Kidney (tissue), 14 donors: Measurements from ENCODE around the gene HBA1. TPM values are rescaled to one million over a fixed set of nuclear protein-coding genes. Genes with fewer than 3 reads are reported as not detected.

Experiments used
- DNase-seq, 5 donors: peaks; one replicate each; pipeline ENCODE4 v3.0.0-alpha.2; 2013 to 2020
- FAIRE-seq: peaks from 2 replicates; lab custom pipeline; 2012; peaks lifted over from hg19 to GRCh38; lab: Jason Lieb, UNC
- H3K27ac ChIP-seq, 2 donors: one replicate each; pipeline ENCODE4 v1.7.0; 2013; ENCODE audit warnings: low read depth in 2 of 2, low read length in 2 of 2, inconsistent platforms in 1 of 2
- H3K27me3 ChIP-seq: one replicate; pipeline ENCODE4 v1.7.1; 2013; ENCODE audit warnings: low read length, inconsistent platforms; ENCODE audit not compliant: control insufficient read depth, insufficient read depth
- H3K36me3 ChIP-seq, 3 donors: one replicate each; pipeline versions ENCODE4 v1.7.0 to v1.7.1; 2013; ENCODE audit warnings: low read length in 3 of 3, control low read depth in 1 of 3, inconsistent platforms in 1 of 3; ENCODE audit not compliant: insufficient read depth in 3 of 3, control insufficient read depth in 2 of 3
- H3K4me1 ChIP-seq, 3 donors: one replicate each; pipeline versions ENCODE4 v1.7.0 to v1.7.1; 2013; ENCODE audit warnings: low read length in 3 of 3, inconsistent platforms in 1 of 3, low read depth in 1 of 3; ENCODE audit not compliant: control insufficient read depth in 2 of 3, insufficient read depth in 2 of 3
- H3K4me3 ChIP-seq, 3 donors: one replicate each; pipeline versions ENCODE4 v1.7.0 to v1.8.1; 2013; ENCODE audit warnings: low read length in 3 of 3, control low read depth in 1 of 3, inconsistent platforms in 1 of 3
- H3K9ac ChIP-seq, 3 donors: one replicate each; pipeline versions ENCODE4 v1.7.0 to v1.7.1; 2013; ENCODE audit warnings: low read length in 3 of 3, control low read depth in 1 of 3, inconsistent platforms in 1 of 3
- H3K9me3 ChIP-seq, 3 donors: one replicate each; pipeline versions ENCODE4 v1.7.0 to v1.7.1; 2013; ENCODE audit warnings: low read length in 3 of 3, control low read depth in 1 of 3, inconsistent platforms in 1 of 3; ENCODE audit not compliant: control insufficient read depth in 2 of 3, insufficient read depth in 1 of 3
- intact Hi-C: fragments of 100-400 bp; cut with DNase I; formaldehyde crosslinking; loops from one replicate; pipeline ENCODE4 v1.11.1; 2022
- polyA plus RNA-seq: library from polyadenylated mRNA; stranded (reverse); fragments of 350-450 nt; fragmentation: Illumina TruSeq; extraction: RNeasy Lipid Tissue Mini Kit (QIAGEN cat#74804); gene quantifications from one replicate; pipeline ENCODE4 v1.2.3, GENCODE V29; 2014; ENCODE audit warnings: low read depth, low replicate concordance; ENCODE audit not compliant: insufficient read depth
- total RNA-seq: library from RNA; stranded (reverse); fragmentation: NEBNext Ultra II Directional; extraction: Animal tissue kit (Norgen Biotek cat#: 25700); gene quantifications from one replicate; pipeline ENCODE4 v1.2.1, GENCODE V29; 2021
- TF ChIP-seq, protein P1 (sequence below): IDR thresholded peaks from 3 replicates; pipeline ENCODE4 v1.5.1; 2012; ENCODE audit warnings: mild to moderate bottlenecking, moderate library complexity, borderline replicate concordance; ENCODE audit not compliant: insufficient read depth; ENCODE audit errors: extremely low read depth
- donor health status: control.
- donor health status: control.
- donor health status: control.
- donor health status: control.
- donor health status: control.
- donor health status: DM: yes; HTN: yes; CAD: no.
- donor health status: Normal renal cell carcinoma (clear cell type).

The HBA1 gene
- total and polyA plus RNA-seq, 2 donors from 2014 or later = 2.6 to 41.1 TPM

- peaks cover 0 to 2% (median 0%) of the 10 kb centered on the region in 3 donors for H3K4me1 ChIP-seq
- DNase-seq = no peak
- no peak for FAIRE-seq
- TF ChIP-seq, protein P1, sequence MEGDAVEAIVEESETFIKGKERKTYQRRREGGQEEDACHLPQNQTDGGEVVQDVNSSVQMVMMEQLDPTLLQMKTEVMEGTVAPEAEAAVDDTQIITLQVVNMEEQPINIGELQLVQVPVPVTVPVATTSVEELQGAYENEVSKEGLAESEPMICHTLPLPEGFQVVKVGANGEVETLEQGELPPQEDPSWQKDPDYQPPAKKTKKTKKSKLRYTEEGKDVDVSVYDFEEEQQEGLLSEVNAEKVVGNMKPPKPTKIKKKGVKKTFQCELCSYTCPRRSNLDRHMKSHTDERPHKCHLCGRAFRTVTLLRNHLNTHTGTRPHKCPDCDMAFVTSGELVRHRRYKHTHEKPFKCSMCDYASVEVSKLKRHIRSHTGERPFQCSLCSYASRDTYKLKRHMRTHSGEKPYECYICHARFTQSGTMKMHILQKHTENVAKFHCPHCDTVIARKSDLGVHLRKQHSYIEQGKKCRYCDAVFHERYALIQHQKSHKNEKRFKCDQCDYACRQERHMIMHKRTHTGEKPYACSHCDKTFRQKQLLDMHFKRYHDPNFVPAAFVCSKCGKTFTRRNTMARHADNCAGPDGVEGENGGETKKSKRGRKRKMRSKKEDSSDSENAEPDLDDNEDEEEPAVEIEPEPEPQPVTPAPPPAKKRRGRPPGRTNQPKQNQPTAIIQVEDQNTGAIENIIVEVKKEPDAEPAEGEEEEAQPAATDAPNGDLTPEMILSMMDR = no peak
- H3K9me3 ChIP-seq = no peaks in the 10 kb centered on the region
- intact Hi-C loops = no loop called here
- no peak overlapping the region for H3K4me3 ChIP-seq
- H3K27ac ChIP-seq = no peak overlapping the region
- H3K9ac ChIP-seq = no peak overlapping the region
- H3K36me3 ChIP-seq = peaks cover 2 to 28% (median 17%) of the 10 kb centered on the region in 3 donors
- H3K27me3 ChIP-seq = no peaks in the 10 kb centered on the region
Measured at GRCh38 chr16:212999-213398, 36.5 kb downstream of the HBA1 start.

DNA sequence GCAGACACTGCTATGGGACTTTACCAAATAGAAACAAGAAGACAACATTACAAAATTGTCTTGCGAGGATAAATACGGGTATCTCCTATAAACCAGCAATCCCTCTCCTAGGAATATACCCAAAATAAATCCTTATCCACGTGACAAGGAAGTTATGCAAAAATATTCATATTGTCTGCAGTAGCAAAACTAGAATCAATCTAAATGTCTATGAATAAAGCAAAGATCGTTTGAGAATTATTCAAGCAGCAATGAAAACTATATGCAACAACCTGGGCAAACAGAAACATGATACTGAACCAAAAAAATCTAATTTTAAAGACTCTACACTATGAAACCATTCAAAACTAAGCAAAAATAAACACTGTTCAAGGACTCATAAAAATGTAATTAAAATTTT, 43.5 kb downstream of the HBA1 start:
- Histone ChIP-seq H3K36me3 (peaks cover 6 to 21% (median 19%) of the 10 kb centered on the region in 3 donors), H3K27ac (no peak overlapping the region), H3K9ac (no peak overlapping the region), H3K4me3 (no peak overlapping the region), H3K27me3 (no peaks in the 10 kb centered on the region), H3K4me1 (no peaks in the 10 kb centered on the region), H3K9me3 (no peaks in the 10 kb centered on the region)
- intact Hi-C loops = no loop called here
- TF ChIP-seq, protein P1 = no peak
- FAIRE-seq (no peak), DNase-seq (no peak)

Other genes starting within 250 kb of the HBA1 start
- 8.8 TPM for gene POLR3K, start 123.1 kb upstream of the HBA1 start, total RNA-seq
- 18.5 TPM for gene POLR3K, start 123.1 kb upstream of the HBA1 start, polyA plus RNA-seq
- 14.7 TPM for gene SNRNP25, start 122.9 kb upstream of the HBA1 start, total RNA-seq
- gene SNRNP25, start 122.9 kb upstream of the HBA1 start, polyA plus RNA-seq = 60.3 TPM
- gene RHBDF1, start 104.0 kb upstream of the HBA1 start, total RNA-seq = 33.1 TPM
- gene RHBDF1, start 104.0 kb upstream of the HBA1 start, polyA plus RNA-seq = 12.0 TPM
- gene MPG, start 98.5 kb upstream of the HBA1 start, total RNA-seq = 40.8 TPM
- gene MPG, start 98.5 kb upstream of the HBA1 start, polyA plus RNA-seq = 54.3 TPM
- gene NPRL3, start 38.0 kb upstream of the HBA1 start, total RNA-seq = 37.8 TPM
- gene NPRL3, start 38.0 kb upstream of the HBA1 start, polyA plus RNA-seq = 21.3 TPM
- gene HBZ, start 24.0 kb upstream of the HBA1 start, total RNA-seq = not detected
- not detected for gene HBZ, start 24.0 kb upstream of the HBA1 start, polyA plus RNA-seq
- gene HBM, start 10.7 kb upstream of the HBA1 start, total RNA-seq = not detected
- not detected for gene HBM, start 10.7 kb upstream of the HBA1 start, polyA plus RNA-seq
- gene HBA2, start 3.8 kb upstream of the HBA1 start, total RNA-seq = 33.9 TPM
- 11.1 TPM for gene HBA2, start 3.8 kb upstream of the HBA1 start, polyA plus RNA-seq
- gene HBQ1, start 3.8 kb downstream of the HBA1 start, total RNA-seq = not detected
- gene HBQ1, start 3.8 kb downstream of the HBA1 start, polyA plus RNA-seq = not detected
- gene LUC7L, start 52.8 kb downstream of the HBA1 start, total RNA-seq = 72.0 TPM
- gene LUC7L, start 52.8 kb downstream of the HBA1 start, polyA plus RNA-seq = 56.3 TPM
- gene FAM234A, start 58.1 kb downstream of the HBA1 start, total RNA-seq = 109 TPM
- 65.3 TPM for gene FAM234A, start 58.1 kb downstream of the HBA1 start, polyA plus RNA-seq
- 5.9 TPM for gene RGS11, start 99.3 kb downstream of the HBA1 start, total RNA-seq
- 2.5 TPM for gene RGS11, start 99.3 kb downstream of the HBA1 start, polyA plus RNA-seq
- 0.88 TPM for gene ARHGDIG, start 103.9 kb downstream of the HBA1 start, total RNA-seq
- not detected for gene ARHGDIG, start 103.9 kb downstream of the HBA1 start, polyA plus RNA-seq
- gene PDIA2, start 106.5 kb downstream of the HBA1 start, total RNA-seq = not detected
- gene PDIA2, start 106.5 kb downstream of the HBA1 start, polyA plus RNA-seq = not detected
- gene AXIN1, start 176.0 kb downstream of the HBA1 start, total RNA-seq = 24.6 TPM
- gene AXIN1, start 176.0 kb downstream of the HBA1 start, polyA plus RNA-seq = 9.7 TPM
- gene MRPL28, start 193.9 kb downstream of the HBA1 start, total RNA-seq = 59.1 TPM
- 201 TPM for gene MRPL28, start 193.9 kb downstream of the HBA1 start, polyA plus RNA-seq
- 65.0 TPM for gene PGAP6, start 205.3 kb downstream of the HBA1 start, total RNA-seq
- gene PGAP6, start 205.3 kb downstream of the HBA1 start, polyA plus RNA-seq = 144 TPM
- gene NME4, start 220.5 kb downstream of the HBA1 start, total RNA-seq = 56.6 TPM
- 100 TPM for gene NME4, start 220.5 kb downstream of the HBA1 start, polyA plus RNA-seq
- gene DECR2, start 225.2 kb downstream of the HBA1 start, total RNA-seq = 23.8 TPM
- 58.9 TPM for gene DECR2, start 225.2 kb downstream of the HBA1 start, polyA plus RNA-seq
- 84.9 TPM for gene RAB11FIP3, start 249.0 kb downstream of the HBA1 start, total RNA-seq
- 162 TPM for gene RAB11FIP3, start 249.0 kb downstream of the HBA1 start, polyA plus RNA-seq